Effector CD8-positive, alpha-beta T cell (primary cell): ENCODE results near the gene ADGRL2.
"Not testable (repeated sequence)": the region's sequence is repeated elsewhere in the genome, so short reads cannot be mapped to it uniquely, and the experiment has no call there.

Source experiments
- DNase-seq: peaks from one replicate; lab custom pipeline; 2025; lab: John Stamatoyannopoulos, UW

The ADGRL2 gene

DNA sequence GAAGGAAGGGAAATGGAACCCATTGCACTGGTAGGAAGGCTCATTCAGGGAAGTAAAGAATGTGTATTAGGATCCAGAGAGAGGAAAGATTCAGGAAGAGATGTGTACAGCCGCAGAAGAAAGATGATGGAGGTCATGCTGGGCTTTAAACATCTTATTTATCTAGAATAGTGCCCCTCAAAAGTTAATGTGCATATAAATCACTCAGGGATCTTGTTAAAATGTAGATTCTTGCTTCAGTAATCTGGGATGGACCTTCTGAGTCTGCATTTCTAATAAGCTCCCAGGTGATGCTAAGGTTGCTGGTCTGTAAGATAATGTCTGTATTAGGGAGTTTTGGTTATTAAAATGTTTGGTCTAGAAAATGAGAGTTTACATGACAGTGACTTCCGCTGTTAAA lies 46.3 kb downstream of the ADGRL2 start:
- no peak for DNase-seq

- no peak for DNase-seq
These were observed 48.3 kb downstream of the ADGRL2 start for GRCh38 chr1:81848880-81849682.

DNA sequence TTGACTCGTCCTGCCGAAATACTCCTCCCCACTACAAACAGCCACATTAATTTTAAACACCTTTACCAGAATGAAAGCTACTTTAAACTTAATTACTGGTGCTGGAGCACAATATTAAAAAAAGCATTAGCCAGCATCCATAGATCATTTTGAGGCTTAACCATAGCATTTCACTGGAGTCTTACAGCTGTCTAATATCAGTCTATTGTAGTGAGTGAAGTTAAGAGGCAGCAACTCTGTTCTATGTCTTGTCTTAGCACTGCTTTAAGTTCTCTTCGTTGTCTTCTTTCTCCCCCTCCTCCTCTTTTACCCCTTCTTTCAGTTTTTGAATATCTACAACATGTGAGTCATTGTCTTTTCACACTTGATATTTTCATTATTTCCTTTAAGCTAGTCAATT lies 49.3 kb downstream of the ADGRL2 start:
- no peak for DNase-seq

- DNase-seq, result no peak
These were observed 49.8 kb downstream of the ADGRL2 start for GRCh38 chr1:81850495-81850894.

DNA sequence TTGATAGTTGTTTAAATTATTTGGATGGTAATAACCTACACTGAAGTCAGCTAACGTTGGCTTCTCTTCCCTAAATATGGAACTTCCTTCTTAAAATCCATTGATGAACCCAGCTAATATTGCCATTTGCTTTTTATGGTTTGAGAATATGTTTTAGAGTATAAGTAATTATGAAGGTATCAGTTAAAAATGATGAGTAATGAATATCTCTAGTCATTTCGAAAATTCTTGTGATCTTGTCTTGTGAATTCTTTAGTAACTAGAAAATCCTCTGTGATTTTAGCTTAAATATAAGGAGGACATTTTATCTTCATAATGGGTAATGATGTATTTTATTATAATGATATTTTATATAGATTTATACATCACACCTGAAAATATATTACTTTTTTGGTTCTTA lies 50.5 kb downstream of the ADGRL2 start:
- DNase-seq, result no peak

DNA sequence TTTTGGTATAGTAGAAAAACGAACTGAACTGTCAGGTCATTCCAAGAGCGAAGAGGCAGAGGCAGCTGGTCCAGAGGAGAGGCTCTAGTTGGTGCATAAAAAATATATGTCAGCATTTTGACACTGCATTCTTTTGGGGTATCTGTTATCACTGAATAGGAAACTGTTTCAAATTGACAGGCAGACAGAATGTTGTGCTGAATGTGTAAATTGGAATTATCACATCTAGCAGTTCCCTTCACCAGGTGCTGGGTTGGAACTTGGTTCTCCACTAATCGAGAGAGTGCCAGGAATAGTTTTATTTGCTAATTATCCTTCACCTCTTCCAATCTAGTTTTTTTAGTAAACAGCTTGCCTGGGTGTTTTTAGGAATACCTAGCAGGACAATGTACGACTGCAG lies 52.2 kb downstream of the ADGRL2 start:
- no peak for DNase-seq

GRCh38 chr1:81867235-81867634 lies 66.5 kb downstream of the ADGRL2 start:
- no peak for DNase-seq

GRCh38 chr1:81869307-81869706 lies 68.6 kb downstream of the ADGRL2 start:
- no peak for DNase-seq

- not testable (repeated sequence) for DNase-seq
These were observed 70.4 kb downstream of the ADGRL2 start for GRCh38 chr1:81871091-81871490.

- DNase-seq, result no peak
These were observed 73.2 kb downstream of the ADGRL2 start for GRCh38 chr1:81873946-81874345.

- no peak for DNase-seq
These were observed 73.7 kb downstream of the ADGRL2 start for GRCh38 chr1:81874461-81874860.

DNA sequence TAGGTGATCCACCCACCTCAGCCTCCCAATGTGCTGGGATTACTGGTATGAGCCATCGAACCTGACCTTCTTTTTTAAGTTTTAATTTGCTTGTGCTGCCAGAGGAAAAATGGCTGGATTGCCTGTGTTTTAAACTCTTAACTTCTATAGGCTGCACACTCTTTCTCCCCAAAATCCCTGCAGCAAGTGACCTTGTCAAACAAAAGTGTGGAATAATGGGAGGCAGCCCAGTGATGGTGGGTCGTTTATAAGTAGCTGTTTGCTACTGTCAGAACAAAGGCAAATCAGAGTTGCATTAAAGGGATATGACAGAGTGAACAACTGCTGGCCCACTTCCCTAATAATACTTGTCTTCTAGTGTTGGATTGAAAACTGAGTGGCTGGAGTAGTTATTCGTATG lies 74.2 kb downstream of the ADGRL2 start:
- DNase-seq, result no peak

DNA sequence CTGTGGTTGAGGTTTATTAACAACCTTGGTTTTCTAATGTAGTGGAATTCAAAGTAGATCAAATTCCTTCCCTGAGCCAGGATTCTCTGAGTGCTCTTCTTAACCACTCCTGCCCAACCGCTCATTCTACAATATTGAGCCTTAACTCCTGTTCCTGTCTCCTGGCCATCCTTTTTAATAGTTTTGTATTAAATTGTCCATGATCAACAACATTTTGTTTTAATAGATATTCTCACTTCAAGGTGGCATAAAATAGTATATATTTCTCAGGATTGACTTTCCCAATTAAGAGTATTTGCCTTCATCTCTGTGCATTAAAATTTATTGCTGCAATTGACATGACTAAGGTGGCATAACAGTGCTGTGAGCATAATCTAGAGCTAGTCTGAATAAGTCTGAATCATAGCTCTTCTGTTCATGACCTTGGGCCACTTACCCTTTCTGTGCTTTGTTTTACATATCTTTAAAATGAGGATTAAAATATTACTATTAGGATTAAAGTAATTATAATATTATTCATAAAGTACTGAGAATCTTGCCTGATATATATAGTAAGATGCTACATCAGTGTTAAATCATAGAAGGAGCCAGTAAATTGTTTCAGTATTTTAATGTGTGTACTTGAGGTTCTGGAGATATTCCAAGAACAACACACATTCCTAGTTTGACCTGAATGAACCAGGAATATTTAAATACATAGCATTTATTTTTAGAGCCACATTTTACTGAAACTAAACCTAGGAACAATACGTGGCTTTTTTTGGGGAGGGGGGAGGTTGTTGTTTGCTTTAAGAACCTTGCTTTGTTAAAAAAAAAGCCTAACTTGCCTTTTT lies 76.4 kb downstream of the ADGRL2 start:
- DNase-seq, result no peak

- no peak for DNase-seq
These were observed 77.2 kb downstream of the ADGRL2 start for GRCh38 chr1:81877940-81878339.

DNA sequence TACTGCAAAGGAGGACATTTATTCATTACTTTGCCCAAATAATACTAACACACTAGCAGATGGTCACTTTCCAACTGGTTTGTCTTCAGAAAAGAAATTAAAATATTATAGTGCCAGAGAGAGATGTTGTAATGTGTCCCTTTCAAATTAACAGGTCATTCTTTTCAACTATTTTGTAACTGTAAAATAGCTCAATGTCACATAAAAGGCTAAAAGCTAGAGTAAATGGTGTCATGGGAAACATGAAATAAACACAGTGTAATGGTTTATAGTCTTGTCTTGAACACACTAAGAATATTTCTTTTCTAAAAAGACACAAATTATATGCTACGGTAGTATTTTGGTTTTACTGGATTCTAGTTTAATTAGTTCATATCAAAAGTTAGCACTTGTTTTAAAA lies 77.8 kb downstream of the ADGRL2 start:
- no peak for DNase-seq

- no peak for DNase-seq
These were observed 80.0 kb downstream of the ADGRL2 start for GRCh38 chr1:81880781-81881180.

- no peak for DNase-seq
These were observed 84.6 kb downstream of the ADGRL2 start for GRCh38 chr1:81885291-81885690.

DNA sequence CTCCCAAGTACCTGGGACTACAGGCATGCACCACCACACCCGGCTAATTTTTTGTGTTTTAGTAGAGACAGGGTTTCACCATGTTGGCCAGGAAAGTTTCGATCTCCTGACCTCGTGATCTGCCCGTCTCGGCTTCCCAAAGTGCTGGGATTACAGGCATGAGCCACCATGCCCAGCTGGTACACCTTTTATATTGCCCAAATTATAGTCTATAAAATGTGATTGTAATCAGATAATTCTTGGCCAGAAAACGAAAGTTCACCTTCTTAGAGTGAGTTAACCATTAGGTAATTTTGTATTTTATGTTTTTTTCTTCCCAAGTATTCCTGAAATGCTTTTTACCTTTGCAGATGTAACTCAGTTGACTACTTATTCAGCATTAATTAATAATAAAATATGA lies 85.6 kb downstream of the ADGRL2 start:
- not testable (repeated sequence) for DNase-seq

DNA sequence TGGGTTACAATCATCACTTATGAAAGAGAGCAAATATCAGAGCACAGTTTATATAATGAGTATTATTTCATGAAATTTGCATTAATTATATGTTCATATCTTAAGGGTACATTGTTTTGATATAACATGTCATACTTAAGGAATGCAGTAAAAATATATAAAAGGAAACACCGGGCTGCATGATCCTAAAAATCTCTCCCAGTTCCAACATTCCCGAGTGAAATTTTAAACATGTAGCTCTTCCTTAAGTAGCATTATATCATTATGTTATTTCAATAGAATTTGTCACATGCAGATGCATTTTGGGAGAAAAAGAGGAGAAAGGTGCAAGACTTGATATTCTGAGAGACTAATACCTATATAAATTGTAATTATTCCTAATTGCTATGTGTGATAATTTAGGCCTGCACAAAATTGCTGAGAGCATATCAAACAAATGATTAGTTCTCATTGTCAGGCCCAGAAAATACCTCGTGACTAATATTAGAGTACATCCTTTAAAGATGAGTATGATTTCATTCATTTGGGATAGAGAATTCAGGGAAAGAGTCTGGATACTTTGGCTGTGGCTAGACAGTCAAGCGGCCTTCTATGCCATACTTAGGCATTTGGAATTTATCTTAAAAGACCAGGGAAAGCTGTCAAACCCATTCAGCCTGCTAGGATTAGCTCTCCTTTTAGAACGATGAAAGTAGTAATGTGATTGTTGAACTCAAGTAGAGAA lies 86.8 kb downstream of the ADGRL2 start:
- DNase-seq, result no peak

DNA sequence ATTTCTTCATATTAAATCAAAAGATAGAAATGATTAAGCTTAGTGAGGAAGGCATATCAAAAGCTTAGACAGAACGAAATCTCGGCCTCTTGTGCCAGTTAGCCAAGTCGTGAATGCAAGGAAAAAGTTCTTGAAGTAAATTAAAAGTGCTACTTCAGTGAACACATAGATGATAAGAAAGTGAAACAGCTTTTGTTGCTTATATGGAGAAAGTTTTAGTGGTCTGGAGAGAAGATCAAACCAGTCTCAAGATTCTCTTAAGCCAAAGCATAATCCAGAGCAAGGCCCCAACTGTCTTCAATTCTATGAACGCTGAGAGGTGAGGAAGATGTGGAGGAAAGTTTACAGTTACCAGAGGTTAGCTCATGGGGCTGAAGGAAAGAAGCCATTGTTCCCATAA lies 88.4 kb downstream of the ADGRL2 start:
- DNase-seq, result no peak

DNA sequence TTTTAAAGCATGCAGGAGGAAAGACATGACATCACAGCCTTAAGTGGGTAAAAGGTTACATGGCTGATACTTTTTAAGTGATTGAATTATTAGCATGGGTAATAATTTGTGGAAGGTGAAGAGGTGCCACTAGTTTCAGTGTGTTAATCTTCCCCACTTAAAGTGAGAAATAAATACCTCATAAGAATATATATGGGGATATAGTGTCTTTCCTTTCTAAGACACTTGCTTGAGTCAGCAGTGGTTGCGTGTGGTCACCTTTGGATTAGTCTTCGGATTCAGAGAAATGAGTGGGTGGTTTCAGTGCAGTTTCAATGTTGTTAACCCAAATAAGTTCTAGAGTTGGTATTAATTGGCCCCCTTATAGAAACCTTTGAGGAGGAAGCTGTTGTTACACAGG lies 94.1 kb downstream of the ADGRL2 start:
- no peak for DNase-seq

GRCh38 chr1:81899214-81899821 lies 98.6 kb downstream of the ADGRL2 start:
- DNase-seq, result no peak
